SK-N-SH treated with all-trans-retinoic acid at 6 μM for 48 hours (cell line): ENCODE results near the gene RAMP3.

ENCODE experiments used
- ATAC-seq: fragments of 200-7000 bp; cut with Tn5 transposase; 3 replicates; pipeline ENCODE4 v1.9.1; 2020; ENCODE audit warnings: mild to moderate bottlenecking, moderate library complexity
- ARNTL ChIP-seq: fragments of 450-650 bp; formaldehyde crosslinking; IDR thresholded peaks from 2 replicates; pipeline ENCODE4 v1.5.0; 2020; ENCODE audit warnings: low read depth, mild to moderate bottlenecking, moderate library complexity, borderline replicate concordance
- BACH2 ChIP-seq: fragments of 250-450 bp; sonication (Bioruptor Pico); IDR thresholded peaks from 2 replicates; pipeline ENCODE4 v1.9.0; 2021; ENCODE audit warnings: mild to moderate bottlenecking, borderline replicate concordance
- ESRRG ChIP-seq: fragments of 250-450 bp; sonication (Bioruptor Pico); IDR thresholded peaks from 2 replicates; pipeline ENCODE4 v1.6.1; 2021; ENCODE audit warnings: mild to moderate bottlenecking
- GLIS3 ChIP-seq: fragments of 250-450 bp; sonication (Bioruptor Pico); IDR thresholded peaks from 2 replicates; pipeline ENCODE4 v1.5.0; 2020; ENCODE audit warnings: mild to moderate bottlenecking, moderate library complexity
- ISL1 ChIP-seq: fragments of 250-450 bp; sonication (Bioruptor Pico); IDR thresholded peaks from 2 replicates; pipeline ENCODE4 v2.1.2; 2022; ENCODE audit warnings: mild to moderate bottlenecking, moderate library complexity
- OSR1 ChIP-seq: fragments of 250-450 bp; sonication (Bioruptor Pico); IDR thresholded peaks from 2 replicates; pipeline ENCODE4 v1.8.0; 2022; ENCODE audit warnings: moderate library complexity, mild to moderate bottlenecking, inconsistent platforms
- POU6F1 ChIP-seq: fragments of 250-450 bp; sonication (Bioruptor Pico); IDR thresholded peaks from 2 replicates; pipeline ENCODE4 v1.8.0; 2021; ENCODE audit warnings: low read depth, mild to moderate bottlenecking, moderate library complexity, borderline replicate concordance
- RARB ChIP-seq: fragments of 250-450 bp; sonication (Bioruptor Pico); IDR thresholded peaks from 2 replicates; pipeline ENCODE4 v1.8.0; 2021; ENCODE audit warnings: mild to moderate bottlenecking, moderate library complexity
- SNAI2 ChIP-seq: fragments of 250-450 bp; sonication (Bioruptor Pico); IDR thresholded peaks from 2 replicates; pipeline ENCODE4 v1.5.0; 2020; ENCODE audit warnings: mild to moderate bottlenecking, moderate library complexity
- TCF4 ChIP-seq: fragments of 250-450 bp; sonication (Bioruptor Pico); IDR thresholded peaks from 2 replicates; pipeline ENCODE4 v1.8.0; 2021; ENCODE audit warnings: mild to moderate bottlenecking, moderate library complexity, borderline replicate concordance
- TOX ChIP-seq: fragments of 250-450 bp; sonication (Bioruptor Pico); IDR thresholded peaks from 2 replicates; pipeline ENCODE4 v1.8.0; 2021; ENCODE audit warnings: mild to moderate bottlenecking, moderate library complexity, borderline replicate concordance
- TSHZ2 ChIP-seq: fragments of 250-450 bp; sonication (Bioruptor Pico); IDR thresholded peaks from 2 replicates; pipeline ENCODE4 v1.5.0; 2020; ENCODE audit warnings: mild to moderate bottlenecking, moderate library complexity
- ZC3H10 ChIP-seq: fragments of 250-450 bp; sonication (Bioruptor Pico); IDR thresholded peaks from 2 replicates; pipeline ENCODE4 v1.5.1; 2021; ENCODE audit warnings: mild to moderate bottlenecking, moderate library complexity
- ZFP3 ChIP-seq: fragments of 250-450 bp; sonication (Bioruptor Pico); IDR thresholded peaks from 2 replicates; pipeline ENCODE4 v1.5.0; 2020; ENCODE audit warnings: mild to moderate bottlenecking, moderate library complexity
- ZFP30 ChIP-seq: fragments of 450-650 bp; formaldehyde crosslinking; IDR thresholded peaks from 2 replicates; pipeline ENCODE4 v1.5.0; 2022; ENCODE audit warnings: mild to moderate bottlenecking, moderate library complexity
- ZNF565 ChIP-seq: fragments of 450-650 bp; formaldehyde crosslinking; conservative IDR thresholded peaks from 2 replicates; pipeline ENCODE4 v1.5.0; 2020; ENCODE audit warnings: low read depth, mild to moderate bottlenecking, moderate library complexity
- ZNF70 ChIP-seq: fragments of 450-650 bp; formaldehyde crosslinking; IDR thresholded peaks from 2 replicates; pipeline ENCODE4 v1.5.0; 2020; ENCODE audit warnings: mild to moderate bottlenecking, moderate library complexity
- ZNF8 ChIP-seq: fragments of 450-650 bp; formaldehyde crosslinking; IDR thresholded peaks from 2 replicates; pipeline ENCODE4 v1.5.0; 2020; ENCODE audit warnings: mild to moderate bottlenecking, moderate library complexity
- TF ChIP-seq, protein P1 (sequence below): fragments of 250-450 bp; sonication (Bioruptor Pico); IDR thresholded peaks from 2 replicates; pipeline ENCODE4 v1.8.0; 2020; ENCODE audit warnings: mild to moderate bottlenecking, moderate library complexity, borderline replicate concordance
- TF ChIP-seq, protein P2 (sequence below): fragments of 250-450 bp; sonication (Bioruptor Pico); IDR thresholded peaks from 2 replicates; pipeline ENCODE4 v1.5.1; 2020; ENCODE audit warnings: low read depth, mild to moderate bottlenecking, moderate library complexity
- TF ChIP-seq, protein P3 (sequence below): fragments of 250-450 bp; sonication (Bioruptor Pico); IDR thresholded peaks from 2 replicates; pipeline ENCODE4 v1.5.1; 2021; ENCODE audit warnings: mild to moderate bottlenecking, moderate library complexity

The RAMP3 gene

GRCh38 chr7:45179666-45180065, 22.1 kb downstream of the RAMP3 start:
- ATAC-seq: no peak
- no peak for TF ChIP-seq ZFP3 (CRISPR knock-in tag)
- no peak for TF ChIP-seq ZNF8 (CRISPR knock-in tag)

DNA sequence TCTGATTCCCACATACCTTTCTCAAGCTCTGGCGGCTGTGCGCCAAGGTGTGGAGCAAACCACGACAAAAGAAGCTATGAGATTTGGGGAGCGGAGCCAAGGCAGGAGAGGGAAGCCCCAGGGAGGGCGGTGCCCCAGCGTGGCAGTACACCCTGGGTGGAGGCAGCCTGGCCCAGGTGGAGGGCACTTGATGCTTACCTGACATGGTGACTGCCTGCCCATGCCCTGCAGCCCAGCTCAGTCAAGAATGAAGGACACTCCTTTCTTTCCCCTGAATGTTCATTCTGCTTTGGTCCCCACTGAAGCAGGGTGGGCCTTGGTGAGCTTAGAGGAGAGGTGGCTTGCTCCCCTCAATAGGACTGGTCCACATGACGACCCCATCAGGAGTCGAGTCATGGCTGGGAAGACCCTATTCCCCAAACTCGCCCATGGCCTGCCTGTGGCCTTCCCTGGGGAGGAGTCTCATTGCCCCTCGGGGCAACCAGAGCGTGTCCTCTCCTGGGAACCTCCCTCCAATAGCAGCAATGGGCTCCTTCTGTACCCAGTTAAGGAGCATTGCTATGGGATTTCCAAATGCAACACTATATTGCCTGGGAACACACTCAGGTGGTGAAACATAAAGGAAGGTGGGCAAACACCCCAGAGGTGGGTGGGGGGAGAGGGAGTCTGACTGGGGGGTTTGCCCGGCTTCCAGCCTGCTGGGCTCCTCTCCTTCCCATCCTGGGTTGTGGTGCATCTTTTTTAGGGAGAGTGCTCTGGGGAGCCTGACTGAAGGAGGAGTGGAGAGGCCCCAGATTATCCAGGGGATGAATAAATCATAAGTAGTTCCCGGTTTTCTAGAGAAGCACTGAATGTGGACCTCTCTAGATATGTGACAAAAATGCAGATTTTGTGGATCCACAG, 22.7 kb downstream of the RAMP3 start:
- TF ChIP-seq, protein P1, sequence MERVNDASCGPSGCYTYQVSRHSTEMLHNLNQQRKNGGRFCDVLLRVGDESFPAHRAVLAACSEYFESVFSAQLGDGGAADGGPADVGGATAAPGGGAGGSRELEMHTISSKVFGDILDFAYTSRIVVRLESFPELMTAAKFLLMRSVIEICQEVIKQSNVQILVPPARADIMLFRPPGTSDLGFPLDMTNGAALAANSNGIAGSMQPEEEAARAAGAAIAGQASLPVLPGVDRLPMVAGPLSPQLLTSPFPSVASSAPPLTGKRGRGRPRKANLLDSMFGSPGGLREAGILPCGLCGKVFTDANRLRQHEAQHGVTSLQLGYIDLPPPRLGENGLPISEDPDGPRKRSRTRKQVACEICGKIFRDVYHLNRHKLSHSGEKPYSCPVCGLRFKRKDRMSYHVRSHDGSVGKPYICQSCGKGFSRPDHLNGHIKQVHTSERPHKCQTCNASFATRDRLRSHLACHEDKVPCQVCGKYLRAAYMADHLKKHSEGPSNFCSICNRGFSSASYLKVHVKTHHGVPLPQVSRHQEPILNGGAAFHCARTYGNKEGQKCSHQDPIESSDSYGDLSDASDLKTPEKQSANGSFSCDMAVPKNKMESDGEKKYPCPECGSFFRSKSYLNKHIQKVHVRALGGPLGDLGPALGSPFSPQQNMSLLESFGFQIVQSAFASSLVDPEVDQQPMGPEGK (CRISPR knock-in tag): no peak
- no peak for TF ChIP-seq ZFP3 (CRISPR knock-in tag)
- no peak for TF ChIP-seq BACH2 (CRISPR knock-in tag)
- no peak for TF ChIP-seq ZNF8 (CRISPR knock-in tag)
- no peak for TF ChIP-seq ZFP30 (CRISPR knock-in tag)
- TF ChIP-seq SNAI2 (CRISPR knock-in tag): no peak
- no peak for TF ChIP-seq ESRRG (CRISPR knock-in tag)
- TF ChIP-seq, protein P2, sequence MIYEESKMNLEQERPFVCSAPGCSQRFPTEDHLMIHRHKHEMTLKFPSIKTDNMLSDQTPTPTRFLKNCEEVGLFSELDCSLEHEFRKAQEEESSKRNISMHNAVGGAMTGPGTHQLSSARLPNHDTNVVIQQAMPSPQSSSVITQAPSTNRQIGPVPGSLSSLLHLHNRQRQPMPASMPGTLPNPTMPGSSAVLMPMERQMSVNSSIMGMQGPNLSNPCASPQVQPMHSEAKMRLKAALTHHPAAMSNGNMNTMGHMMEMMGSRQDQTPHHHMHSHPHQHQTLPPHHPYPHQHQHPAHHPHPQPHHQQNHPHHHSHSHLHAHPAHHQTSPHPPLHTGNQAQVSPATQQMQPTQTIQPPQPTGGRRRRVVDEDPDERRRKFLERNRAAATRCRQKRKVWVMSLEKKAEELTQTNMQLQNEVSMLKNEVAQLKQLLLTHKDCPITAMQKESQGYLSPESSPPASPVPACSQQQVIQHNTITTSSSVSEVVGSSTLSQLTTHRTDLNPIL: no peak
- no peak for TF ChIP-seq TCF4
- no peak for TF ChIP-seq ISL1 (CRISPR knock-in tag)
- TF ChIP-seq TSHZ2: no peak
- no peak for TF ChIP-seq ZNF565 (CRISPR knock-in tag)
- TF ChIP-seq GLIS3 (CRISPR knock-in tag): no peak
- TF ChIP-seq RARB (CRISPR knock-in tag): no peak
- TF ChIP-seq OSR1 (CRISPR knock-in tag): no peak
- no peak for TF ChIP-seq ZNF70 (CRISPR knock-in tag)
- TF ChIP-seq, protein P3, sequence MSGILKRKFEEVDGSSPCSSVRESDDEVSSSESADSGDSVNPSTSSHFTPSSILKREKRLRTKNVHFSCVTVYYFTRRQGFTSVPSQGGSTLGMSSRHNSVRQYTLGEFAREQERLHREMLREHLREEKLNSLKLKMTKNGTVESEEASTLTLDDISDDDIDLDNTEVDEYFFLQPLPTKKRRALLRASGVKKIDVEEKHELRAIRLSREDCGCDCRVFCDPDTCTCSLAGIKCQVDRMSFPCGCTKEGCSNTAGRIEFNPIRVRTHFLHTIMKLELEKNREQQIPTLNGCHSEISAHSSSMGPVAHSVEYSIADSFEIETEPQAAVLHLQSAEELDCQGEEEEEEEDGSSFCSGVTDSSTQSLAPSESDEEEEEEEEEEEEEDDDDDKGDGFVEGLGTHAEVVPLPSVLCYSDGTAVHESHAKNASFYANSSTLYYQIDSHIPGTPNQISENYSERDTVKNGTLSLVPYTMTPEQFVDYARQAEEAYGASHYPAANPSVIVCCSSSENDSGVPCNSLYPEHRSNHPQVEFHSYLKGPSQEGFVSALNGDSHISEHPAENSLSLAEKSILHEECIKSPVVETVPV: no peak
- TF ChIP-seq TOX (CRISPR knock-in tag): no peak
- no peak for TF ChIP-seq ARNTL
- TF ChIP-seq ZC3H10: no peak
- no peak for ATAC-seq

GRCh38 chr7:45181286-45181960, 23.8 kb downstream of the RAMP3 start:
- no peak for ATAC-seq
- no peak for TF ChIP-seq RARB (CRISPR knock-in tag)
- TF ChIP-seq POU6F1: no peak
- TF ChIP-seq ZNF8 (CRISPR knock-in tag): no peak
- TF ChIP-seq TSHZ2: no peak
- TF ChIP-seq, protein P3: no peak
